ENCODE data around the gene SKP1. TPM values are rescaled to one million over a fixed set of nuclear protein-coding genes. Genes with fewer than 3 reads are reported as not detected.
A peak's percentile ranks its signal among the peaks of the same experiment; 100 is the strongest.

The SKP1 gene
- total RNA-seq, 1 donor from 2014 or later: 399 TPM

- Histone ChIP-seq H3K79me2 (ENCODE audit: insufficient read depth, low read length) (no peaks in the 10 kb centered on the region), H3K9me3 (ENCODE audit: insufficient read depth, low read depth, low read length) (no peaks in the 10 kb centered on the region), H2AFZ (ENCODE audit: low read depth, low read length) (peak overlapping the region; percentile 21), H3K4me1 (ENCODE audit: insufficient read depth, low read length) (peaks cover 13% of the 10 kb centered on the region), H3K4me2 (ENCODE audit: low read length) (no peak overlapping the region), H3K9ac (ENCODE audit: low read length) (no peak overlapping the region), H3K27me3 (ENCODE audit: insufficient read depth, low read length) (no peaks in the 10 kb centered on the region), H3K36me3 (ENCODE audit: insufficient read depth, low read length) (no peaks in the 10 kb centered on the region), H3K27ac (ENCODE audit: low read depth, low read length) (no peak overlapping the region), H4K20me1 (ENCODE audit: insufficient read depth, low read length) (no peaks in the 10 kb centered on the region), H3K4me3 (ENCODE audit: insufficient read depth, low read depth, low read length) (no peak overlapping the region)
- Mint-ChIP-seq H3K27ac (ENCODE audit: unreplicated experiment) (no peak overlapping the region), H3K9me3 (ENCODE audit: unreplicated experiment) (no peaks in the 10 kb centered on the region), H3K36me3 (ENCODE audit: low read depth, unreplicated experiment) (no peaks in the 10 kb centered on the region), H3K4me3 (ENCODE audit: unreplicated experiment) (no peak overlapping the region), H3K4me1 (ENCODE audit: low read depth, unreplicated experiment) (peaks cover 12% of the 10 kb centered on the region), H3K27me3 (ENCODE audit: low read depth, unreplicated experiment) (peaks cover 24% of the 10 kb centered on the region)
- FAIRE-seq: no peak
- TF ChIP-seq, protein P1, sequence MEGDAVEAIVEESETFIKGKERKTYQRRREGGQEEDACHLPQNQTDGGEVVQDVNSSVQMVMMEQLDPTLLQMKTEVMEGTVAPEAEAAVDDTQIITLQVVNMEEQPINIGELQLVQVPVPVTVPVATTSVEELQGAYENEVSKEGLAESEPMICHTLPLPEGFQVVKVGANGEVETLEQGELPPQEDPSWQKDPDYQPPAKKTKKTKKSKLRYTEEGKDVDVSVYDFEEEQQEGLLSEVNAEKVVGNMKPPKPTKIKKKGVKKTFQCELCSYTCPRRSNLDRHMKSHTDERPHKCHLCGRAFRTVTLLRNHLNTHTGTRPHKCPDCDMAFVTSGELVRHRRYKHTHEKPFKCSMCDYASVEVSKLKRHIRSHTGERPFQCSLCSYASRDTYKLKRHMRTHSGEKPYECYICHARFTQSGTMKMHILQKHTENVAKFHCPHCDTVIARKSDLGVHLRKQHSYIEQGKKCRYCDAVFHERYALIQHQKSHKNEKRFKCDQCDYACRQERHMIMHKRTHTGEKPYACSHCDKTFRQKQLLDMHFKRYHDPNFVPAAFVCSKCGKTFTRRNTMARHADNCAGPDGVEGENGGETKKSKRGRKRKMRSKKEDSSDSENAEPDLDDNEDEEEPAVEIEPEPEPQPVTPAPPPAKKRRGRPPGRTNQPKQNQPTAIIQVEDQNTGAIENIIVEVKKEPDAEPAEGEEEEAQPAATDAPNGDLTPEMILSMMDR (IDR thresholded peaks at IDR 0.05; ENCODE audit: insufficient read depth, low read depth, low read length): peak; percentile 56
- TF ChIP-seq EZH2 (IDR thresholded peaks at IDR 0.05; ENCODE audit: insufficient read depth, low read length): no peak
- no peak for DNase-seq (ENCODE audit: low read depth)
Observed at GRCh38 chr5:134101686-134102439, 74.9 kb downstream of the SKP1 start.

- Histone ChIP-seq H4K20me1 (ENCODE audit: insufficient read depth, low read length) (no peaks in the 10 kb centered on the region), H3K4me3 (ENCODE audit: insufficient read depth, low read depth, low read length) (no peak overlapping the region), H3K79me2 (ENCODE audit: insufficient read depth, low read length) (no peaks in the 10 kb centered on the region), H3K9me3 (ENCODE audit: insufficient read depth, low read depth, low read length) (no peaks in the 10 kb centered on the region), H3K36me3 (ENCODE audit: insufficient read depth, low read length) (no peaks in the 10 kb centered on the region), H3K27me3 (ENCODE audit: insufficient read depth, low read length) (no peaks in the 10 kb centered on the region), H3K27ac (ENCODE audit: low read depth, low read length) (peak overlapping the region; percentile 24), H3K9ac (ENCODE audit: low read length) (peak overlapping the region; percentile 42), H3K4me1 (ENCODE audit: insufficient read depth, low read length) (peaks cover 14% of the 10 kb centered on the region), H2AFZ (ENCODE audit: low read depth, low read length) (peak overlapping the region; percentile 60), H3K4me2 (ENCODE audit: low read length) (peak overlapping the region; percentile 56)
- Mint-ChIP-seq H3K4me1 (ENCODE audit: low read depth, unreplicated experiment) (peaks cover 12% of the 10 kb centered on the region), H3K27me3 (ENCODE audit: low read depth, unreplicated experiment) (peaks cover 23% of the 10 kb centered on the region), H3K36me3 (ENCODE audit: low read depth, unreplicated experiment) (no peaks in the 10 kb centered on the region), H3K27ac (ENCODE audit: unreplicated experiment) (no peak overlapping the region), H3K9me3 (ENCODE audit: unreplicated experiment) (peaks cover 2% of the 10 kb centered on the region), H3K4me3 (ENCODE audit: unreplicated experiment) (no peak overlapping the region)
- DNase-seq (ENCODE audit: low read depth) (peak; percentile 67), FAIRE-seq (no peak)
- no peak for TF ChIP-seq EZH2 (IDR thresholded peaks at IDR 0.05; ENCODE audit: insufficient read depth, low read length)
Observed at GRCh38 chr5:134100283-134101091, 76.3 kb downstream of the SKP1 start.

GRCh38 chr5:134099939-134100282 is 76.8 kb downstream of the SKP1 start:
- no peak for TF ChIP-seq EZH2 (IDR thresholded peaks at IDR 0.05; ENCODE audit: insufficient read depth, low read length)
- TF ChIP-seq, protein P1 (IDR thresholded peaks at IDR 0.05; ENCODE audit: insufficient read depth, low read depth, low read length): no peak
- Histone ChIP-seq H3K9me3 (ENCODE audit: insufficient read depth, low read depth, low read length) (no peaks in the 10 kb centered on the region), H3K27ac (ENCODE audit: low read depth, low read length) (peak overlapping the region; percentile 0), H4K20me1 (ENCODE audit: insufficient read depth, low read length) (no peaks in the 10 kb centered on the region), H3K27me3 (ENCODE audit: insufficient read depth, low read length) (no peaks in the 10 kb centered on the region), H3K4me3 (ENCODE audit: insufficient read depth, low read depth, low read length) (no peak overlapping the region), H3K4me2 (ENCODE audit: low read length) (peak overlapping the region; percentile 56), H3K79me2 (ENCODE audit: insufficient read depth, low read length) (no peaks in the 10 kb centered on the region), H2AFZ (ENCODE audit: low read depth, low read length) (no peak overlapping the region), H3K36me3 (ENCODE audit: insufficient read depth, low read length) (no peaks in the 10 kb centered on the region), H3K9ac (ENCODE audit: low read length) (peak overlapping the region; percentile 42), H3K4me1 (ENCODE audit: insufficient read depth, low read length) (peaks cover 14% of the 10 kb centered on the region)
- Mint-ChIP-seq H3K27me3 (ENCODE audit: low read depth, unreplicated experiment) (peaks cover 18% of the 10 kb centered on the region), H3K4me3 (ENCODE audit: unreplicated experiment) (no peak overlapping the region), H3K9me3 (ENCODE audit: unreplicated experiment) (peaks cover 3% of the 10 kb centered on the region), H3K27ac (ENCODE audit: unreplicated experiment) (no peak overlapping the region), H3K36me3 (ENCODE audit: low read depth, unreplicated experiment) (no peaks in the 10 kb centered on the region), H3K4me1 (ENCODE audit: low read depth, unreplicated experiment) (peaks cover 12% of the 10 kb centered on the region)
- DNase-seq (ENCODE audit: low read depth) (no peak), FAIRE-seq (no peak)
